8988T (cell line): ENCODE results near the gene TBCC.
"Not testable (repeated sequence)": the region's sequence is repeated elsewhere in the genome, so short reads cannot be mapped to it uniquely, and the experiment has no call there.

Experiments
- DNase-seq: peaks from one replicate; pipeline ENCODE4 v3.0.0; 2011

TBCC gene

GRCh38 chr6:42727627-42728026 lies 18.3 kb downstream of the TBCC start:
- DNase-seq: no peak

GRCh38 chr6:42727087-42727611 lies 18.8 kb downstream of the TBCC start:
- no peak for DNase-seq

GRCh38 chr6:42726485-42727086 lies 19.3 kb downstream of the TBCC start:
- DNase-seq: peak; percentile 75

GRCh38 chr6:42726026-42726425 lies 19.9 kb downstream of the TBCC start:
- no peak for DNase-seq

GRCh38 chr6:42724825-42725224 lies 21.1 kb downstream of the TBCC start:
- no peak for DNase-seq

- no peak for DNase-seq
Measured at GRCh38 chr6:42722497-42722896, 23.4 kb downstream of the TBCC start, which contains the start of gene PRPH2. Gene PRPH2 (minus strand): TSS chr6:42722597. CDS start chr6:42722334, 263 bp downstream.

GRCh38 chr6:42720739-42721138 lies 25.2 kb downstream of the TBCC start:
- no peak for DNase-seq

- DNase-seq: no peak
Measured at GRCh38 chr6:42715871-42716270, 30.0 kb downstream of the TBCC start.

GRCh38 chr6:42714098-42714761 lies 31.7 kb downstream of the TBCC start:
- no peak for DNase-seq

- no peak for DNase-seq
Measured at GRCh38 chr6:42711930-42712329, 34.0 kb downstream of the TBCC start.

- DNase-seq: no peak
Measured at GRCh38 chr6:42710316-42710715, 35.6 kb downstream of the TBCC start.

- DNase-seq: no peak
Measured at GRCh38 chr6:42709871-42710270, 36.0 kb downstream of the TBCC start.

GRCh38 chr6:42708096-42708495 lies 37.8 kb downstream of the TBCC start:
- no peak for DNase-seq

GRCh38 chr6:42707595-42707994 lies 38.3 kb downstream of the TBCC start:
- DNase-seq: no peak

- DNase-seq: no peak
Measured at GRCh38 chr6:42704937-42705374, 40.9 kb downstream of the TBCC start.

- DNase-seq: no peak
Measured at GRCh38 chr6:42704251-42704936, 41.5 kb downstream of the TBCC start.

- DNase-seq: not testable (repeated sequence)
Measured at GRCh38 chr6:42702786-42703185, 43.1 kb downstream of the TBCC start.

- no peak for DNase-seq
Measured at GRCh38 chr6:42702200-42702599, 43.7 kb downstream of the TBCC start.

GRCh38 chr6:42698217-42698616 lies 47.7 kb downstream of the TBCC start:
- no peak for DNase-seq

- no peak for DNase-seq
Measured at GRCh38 chr6:42697268-42697655, 48.6 kb downstream of the TBCC start.

- no peak for DNase-seq
Measured at GRCh38 chr6:42696526-42697267, 49.2 kb downstream of the TBCC start.

- DNase-seq: no peak
Measured at GRCh38 chr6:42694586-42694985, 51.3 kb downstream of the TBCC start.
